NB4 (cell line): ENCODE data around the gene FGF14.

ENCODE experiments used
- TF ChIP-seq, protein P1 (sequence below): IDR thresholded peaks from one replicate; pipeline ENCODE4 v1.5.1; 2012; ENCODE audit warnings: low read depth, low read length
- TF ChIP-seq, protein P2 (sequence below): IDR thresholded peaks from 2 replicates; pipeline ENCODE4 v1.6.1; 2011; ENCODE audit warnings: low read depth, low read length

DNA sequence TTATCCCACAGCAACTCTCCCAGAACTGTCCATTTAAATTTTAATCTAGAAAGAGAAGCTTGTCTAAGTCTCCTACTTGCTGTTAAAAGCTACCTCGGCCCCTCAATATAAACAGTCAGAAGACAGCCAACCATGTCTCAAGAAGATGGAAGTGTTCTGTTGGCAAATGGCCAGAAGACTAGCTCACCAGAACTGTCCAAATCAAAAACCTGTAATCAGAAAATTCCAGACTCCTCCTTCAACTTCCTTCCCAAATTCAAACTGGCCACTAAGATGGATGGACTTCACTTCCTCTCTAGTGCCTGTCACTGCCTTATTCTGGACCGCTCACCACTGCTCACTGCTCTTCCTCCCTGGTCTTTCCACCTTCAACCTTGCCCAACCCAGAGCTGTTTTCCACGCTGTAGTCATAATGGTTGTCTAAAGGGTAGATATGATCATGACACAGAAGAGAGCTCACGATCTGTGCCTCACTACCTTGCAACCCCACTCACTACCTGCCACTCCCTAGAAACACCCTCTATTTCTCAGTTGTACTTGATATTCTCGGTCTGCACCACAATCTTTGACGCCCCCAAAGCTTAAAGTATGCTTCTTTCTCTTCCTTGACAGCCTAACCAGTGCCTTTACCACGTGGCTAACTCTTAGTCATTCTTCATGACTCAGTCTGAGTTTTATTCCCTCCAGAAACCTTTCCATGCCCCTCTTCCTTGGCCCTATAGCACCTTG lies 9.2 kb downstream of the FGF14 start:
- TF ChIP-seq, protein P1, sequence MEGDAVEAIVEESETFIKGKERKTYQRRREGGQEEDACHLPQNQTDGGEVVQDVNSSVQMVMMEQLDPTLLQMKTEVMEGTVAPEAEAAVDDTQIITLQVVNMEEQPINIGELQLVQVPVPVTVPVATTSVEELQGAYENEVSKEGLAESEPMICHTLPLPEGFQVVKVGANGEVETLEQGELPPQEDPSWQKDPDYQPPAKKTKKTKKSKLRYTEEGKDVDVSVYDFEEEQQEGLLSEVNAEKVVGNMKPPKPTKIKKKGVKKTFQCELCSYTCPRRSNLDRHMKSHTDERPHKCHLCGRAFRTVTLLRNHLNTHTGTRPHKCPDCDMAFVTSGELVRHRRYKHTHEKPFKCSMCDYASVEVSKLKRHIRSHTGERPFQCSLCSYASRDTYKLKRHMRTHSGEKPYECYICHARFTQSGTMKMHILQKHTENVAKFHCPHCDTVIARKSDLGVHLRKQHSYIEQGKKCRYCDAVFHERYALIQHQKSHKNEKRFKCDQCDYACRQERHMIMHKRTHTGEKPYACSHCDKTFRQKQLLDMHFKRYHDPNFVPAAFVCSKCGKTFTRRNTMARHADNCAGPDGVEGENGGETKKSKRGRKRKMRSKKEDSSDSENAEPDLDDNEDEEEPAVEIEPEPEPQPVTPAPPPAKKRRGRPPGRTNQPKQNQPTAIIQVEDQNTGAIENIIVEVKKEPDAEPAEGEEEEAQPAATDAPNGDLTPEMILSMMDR, result no peak
- TF ChIP-seq, protein P2, sequence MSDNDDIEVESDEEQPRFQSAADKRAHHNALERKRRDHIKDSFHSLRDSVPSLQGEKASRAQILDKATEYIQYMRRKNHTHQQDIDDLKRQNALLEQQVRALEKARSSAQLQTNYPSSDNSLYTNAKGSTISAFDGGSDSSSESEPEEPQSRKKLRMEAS, result no peak
